ENCODE data around the gene TMEM255B. TPM values are rescaled to one million over a fixed set of nuclear protein-coding genes. Genes with fewer than 3 reads are reported as not detected.

Gene TMEM255B
- total and polyA plus RNA-seq, 9 of the 15 experiments (the other 6 are each of a cell fraction or from before 2014, with no cell fraction given), result 0.01 to 0.75 (median 0.23) TPM

DNA sequence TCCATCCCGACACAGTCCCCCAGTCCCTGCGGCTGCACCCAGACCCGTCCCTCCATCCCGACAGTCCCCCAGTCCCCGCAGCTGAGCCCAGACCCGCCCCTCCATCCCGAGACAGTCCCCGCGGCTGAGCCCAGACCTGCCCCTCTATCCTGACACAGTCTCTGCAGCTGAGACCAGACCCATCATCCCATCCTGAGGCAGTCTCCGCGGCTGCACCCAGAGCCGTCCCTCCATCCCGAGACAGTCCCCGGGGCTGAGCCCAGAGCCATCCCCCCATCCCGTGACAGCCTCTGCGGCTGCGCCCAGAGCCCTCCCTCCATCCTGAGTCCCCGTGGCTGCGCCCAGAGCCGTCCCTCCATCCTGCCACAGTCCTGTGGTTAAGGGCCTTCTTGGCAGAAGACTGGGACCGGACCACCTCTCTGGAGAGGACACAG lies 28.8 kb upstream of the TMEM255B start:
- H2AFZ ChIP-seq (ENCODE audit: low read depth, low read length), result no peak overlapping the region
- no peak for ATAC-seq
- H3K27me3 ChIP-seq (ENCODE audit: control insufficient read depth in 2 of 2, insufficient read depth in 2 of 2, low read length in 2 of 2), result peaks cover 7 to 43% of the 10 kb centered on the region in 2 experiments; a peak in 3 of 5 replicates
- no peak for FAIRE-seq
- in situ Hi-C loops (cut with MboI), result loop anchor here (10.0 kb wide), 1 partner anchor 195 kb away; no protein-coding TSS in a partner anchor
- peaks cover 3% of the 10 kb centered on the region for H3K9me1 ChIP-seq (ENCODE audit: control insufficient read depth, insufficient read depth, low read length)
- no peaks in the 10 kb centered on the region; the same call in 1 of the 2 replicates for H3K9me3 ChIP-seq (replicated peaks; ENCODE audit: control insufficient read depth, insufficient read depth, low read depth, low read length)
- no peak overlapping the region for H3K4me2 ChIP-seq (ENCODE audit: insufficient read depth, low read length)
- no peak for DNase-seq (ENCODE audit: extremely low read depth in 1 of 4, low spot score in 3 of 4)
- H3K4me3 ChIP-seq, result no peak overlapping the region
- H4K20me1 ChIP-seq (replicated peaks; ENCODE audit: control insufficient read depth, insufficient read depth, low read length), result no peaks in the 10 kb centered on the region
- WGBS (ENCODE audit: insufficient coverage, low coverage, missing lambda C conversion rate), result 1% methylated on average over 11 of the region's 21 CpGs
- H3K9ac ChIP-seq (ENCODE audit: insufficient read depth in 1 of 2, low read depth in 2 of 2, low read length in 2 of 2), result no peak overlapping the region
- H3K27ac ChIP-seq (ENCODE audit: extremely low read depth, low read depth, low read length), result no peak overlapping the region
- no peaks in the 10 kb centered on the region for H3K79me2 ChIP-seq (ENCODE audit: control insufficient read depth, insufficient read depth, low read length)
- no TSS peak for BruUV-seq (replicated peaks)
- TF ChIP-seq ZNF184 (CRISPR knock-in tag; IDR thresholded peaks at IDR 0.05), result no peak
- TF ChIP-seq MAFF (IDR thresholded peaks at IDR 0.05; ENCODE audit: low read length), result no peak
- no peak for TF ChIP-seq SREBF2 (CRISPR knock-in tag; IDR thresholded peaks at IDR 0.05)
- TF ChIP-seq, protein P1, sequence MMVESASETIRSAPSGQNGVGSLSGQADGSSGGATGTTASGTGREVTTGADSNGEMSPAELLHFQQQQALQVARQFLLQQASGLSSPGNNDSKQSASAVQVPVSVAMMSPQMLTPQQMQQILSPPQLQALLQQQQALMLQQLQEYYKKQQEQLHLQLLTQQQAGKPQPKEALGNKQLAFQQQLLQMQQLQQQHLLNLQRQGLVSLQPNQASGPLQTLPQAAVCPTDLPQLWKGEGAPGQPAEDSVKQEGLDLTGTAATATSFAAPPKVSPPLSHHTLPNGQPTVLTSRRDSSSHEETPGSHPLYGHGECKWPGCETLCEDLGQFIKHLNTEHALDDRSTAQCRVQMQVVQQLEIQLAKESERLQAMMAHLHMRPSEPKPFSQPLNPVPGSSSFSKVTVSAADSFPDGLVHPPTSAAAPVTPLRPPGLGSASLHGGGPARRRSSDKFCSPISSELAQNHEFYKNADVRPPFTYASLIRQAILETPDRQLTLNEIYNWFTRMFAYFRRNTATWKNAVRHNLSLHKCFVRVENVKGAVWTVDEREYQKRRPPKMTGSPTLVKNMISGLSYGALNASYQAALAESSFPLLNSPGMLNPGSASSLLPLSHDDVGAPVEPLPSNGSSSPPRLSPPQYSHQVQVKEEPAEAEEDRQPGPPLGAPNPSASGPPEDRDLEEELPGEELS (CRISPR knock-in tag; IDR thresholded peaks at IDR 0.05; ENCODE audit: borderline replicate concordance), result no peak
- TF ChIP-seq PTBP1 (IDR thresholded peaks at IDR 0.05; ENCODE audit: low read depth, low read length), result no peak
- no peak for TF ChIP-seq KDM2B (CRISPR knock-in tag; IDR thresholded peaks at IDR 0.05)
- TF ChIP-seq PURB (CRISPR knock-in tag; IDR thresholded peaks at IDR 0.05; ENCODE audit: low read depth), result no peak
- TF ChIP-seq ARHGAP35 (IDR thresholded peaks at IDR 0.05; ENCODE audit: partially characterized antibody), result no peak
- TF ChIP-seq FOXM1 (IDR thresholded peaks at IDR 0.05; ENCODE audit: low read depth), result no peak
- TF ChIP-seq FOXM1 (CRISPR knock-in tag; IDR thresholded peaks at IDR 0.05; ENCODE audit: low read depth), result no peak
- no peak for TF ChIP-seq XRCC4 (IDR thresholded peaks at IDR 0.05; ENCODE audit: extremely low read depth, insufficient read depth, insufficient read length)
- intact Hi-C loops (cut with micrococcal nuclease), result no loop called here
- CTCF ChIA-PET (ENCODE audit: low intra/inter-chr PET ratio), result interaction anchor here (0.7 to 1.1 kb wide), 2 partner anchors 174 to 496 kb away, joined by 3 read pairs; no protein-coding TSS in a partner anchor
- no peaks in the 10 kb centered on the region for H3K36me3 ChIP-seq (ENCODE audit: control insufficient read depth, insufficient read depth, low read length)
- POLR2A ChIA-PET, result no interaction called here
- H3K4me1 ChIP-seq (replicated peaks in 1 of 2; ENCODE audit: control insufficient read depth in 2 of 2, insufficient read depth in 2 of 2, low read length in 2 of 2), result peaks cover 0 to 20% of the 10 kb centered on the region in 2 experiments; a peak in 3 of 5 replicates
